ENCODE results near the gene KRT86. TPM values are rescaled to one million over a fixed set of nuclear protein-coding genes. Genes with fewer than 3 reads are reported as not detected.
A peak's percentile ranks its signal among the peaks of the same experiment; 100 is the strongest.

KRT86 gene
- total and polyA plus RNA-seq, 8 donors = 0.07 to 1.7 (median 0.24) TPM; not detected in 1

DNA sequence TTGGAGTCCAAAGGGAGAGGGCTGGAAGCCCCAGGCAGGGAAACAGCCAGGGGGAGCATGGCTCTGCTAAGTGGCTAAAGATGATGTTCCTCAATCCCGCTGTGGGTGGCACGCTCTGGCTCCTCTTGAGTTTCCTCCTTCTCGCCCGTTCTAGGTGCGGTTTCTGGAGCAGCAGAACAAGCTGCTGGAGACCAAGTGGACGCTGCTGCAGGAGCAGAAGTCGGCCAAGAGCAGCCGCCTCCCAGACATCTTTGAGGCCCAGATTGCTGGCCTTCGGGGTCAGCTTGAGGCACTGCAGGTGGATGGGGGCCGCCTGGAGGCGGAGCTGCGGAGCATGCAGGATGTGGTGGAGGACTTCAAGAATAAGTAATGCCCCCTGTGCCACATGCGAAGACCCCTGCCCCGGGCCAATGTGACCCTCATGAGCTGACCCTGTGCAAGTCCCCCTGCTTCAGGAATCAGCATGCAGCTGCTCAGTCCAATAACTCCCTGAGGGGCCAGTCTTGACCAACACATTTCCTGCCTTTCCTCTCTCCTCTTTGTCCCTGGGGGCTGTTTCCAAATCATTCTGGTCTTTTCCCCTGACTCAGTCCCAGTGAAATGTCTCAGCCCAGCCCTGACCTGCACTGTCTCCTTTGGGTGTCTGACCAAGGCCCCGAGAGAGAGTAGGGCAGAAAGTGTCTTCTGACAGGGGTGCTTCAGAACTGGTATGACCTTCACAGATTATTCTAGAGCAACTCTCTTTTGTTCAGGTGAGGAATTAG, 39.3 kb upstream of the KRT86 start:
- Histone ChIP-seq H3K4me3 (peak overlapping the region; percentile 30 to 45), H3K27ac (peak overlapping the region; percentile 33 to 83)

DNA sequence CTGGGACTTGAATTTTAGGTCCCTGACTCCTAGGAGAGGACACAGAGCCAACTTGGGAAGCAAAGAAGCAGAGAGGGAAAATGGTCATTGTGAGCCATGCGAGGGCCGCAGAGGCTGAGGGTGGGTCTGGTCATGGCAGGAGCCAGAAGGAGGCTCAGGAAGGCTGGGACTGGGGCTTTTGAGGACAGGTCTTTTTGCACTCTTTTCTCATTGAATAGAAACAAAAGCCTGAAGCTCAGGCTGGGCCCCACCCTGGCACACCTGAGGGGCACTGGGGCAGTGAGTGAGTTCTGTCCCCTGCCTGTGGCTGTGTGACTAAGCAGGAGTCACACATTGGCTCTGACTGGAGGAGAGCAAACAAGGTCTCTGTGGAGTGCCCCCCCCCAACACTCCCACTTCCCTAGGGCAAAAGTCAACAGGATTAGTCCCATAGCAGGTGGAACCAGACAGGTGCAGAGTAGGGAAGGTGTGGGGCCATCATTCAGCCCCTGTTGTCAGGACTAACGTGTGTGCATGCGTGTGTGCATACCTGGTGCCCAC, 38.6 kb upstream of the KRT86 start:
- H3K27ac ChIP-seq = peak overlapping the region; percentile 33 to 83
- DNase-seq (peak in 2 of 4 donors; percentile 35 to 50), ATAC-seq (peak; percentile 3)
- H3K4me1 ChIP-seq = peaks cover 0 to 19% of the 10 kb centered on the region in 2 donors
- no peaks in the 10 kb centered on the region for H3K9me3 ChIP-seq
- TF ChIP-seq, protein P1, sequence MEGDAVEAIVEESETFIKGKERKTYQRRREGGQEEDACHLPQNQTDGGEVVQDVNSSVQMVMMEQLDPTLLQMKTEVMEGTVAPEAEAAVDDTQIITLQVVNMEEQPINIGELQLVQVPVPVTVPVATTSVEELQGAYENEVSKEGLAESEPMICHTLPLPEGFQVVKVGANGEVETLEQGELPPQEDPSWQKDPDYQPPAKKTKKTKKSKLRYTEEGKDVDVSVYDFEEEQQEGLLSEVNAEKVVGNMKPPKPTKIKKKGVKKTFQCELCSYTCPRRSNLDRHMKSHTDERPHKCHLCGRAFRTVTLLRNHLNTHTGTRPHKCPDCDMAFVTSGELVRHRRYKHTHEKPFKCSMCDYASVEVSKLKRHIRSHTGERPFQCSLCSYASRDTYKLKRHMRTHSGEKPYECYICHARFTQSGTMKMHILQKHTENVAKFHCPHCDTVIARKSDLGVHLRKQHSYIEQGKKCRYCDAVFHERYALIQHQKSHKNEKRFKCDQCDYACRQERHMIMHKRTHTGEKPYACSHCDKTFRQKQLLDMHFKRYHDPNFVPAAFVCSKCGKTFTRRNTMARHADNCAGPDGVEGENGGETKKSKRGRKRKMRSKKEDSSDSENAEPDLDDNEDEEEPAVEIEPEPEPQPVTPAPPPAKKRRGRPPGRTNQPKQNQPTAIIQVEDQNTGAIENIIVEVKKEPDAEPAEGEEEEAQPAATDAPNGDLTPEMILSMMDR (IDR thresholded peaks at IDR 0.05) = no peak
- no peaks in the 10 kb centered on the region for H3K36me3 ChIP-seq
- peaks cover 18 to 43% of the 10 kb centered on the region in 2 donors for H3K27me3 ChIP-seq
- peak overlapping the region in 1 of 2 donors; percentile 45 for H3K4me3 ChIP-seq
- intact Hi-C loops (cut with DNase I) = no loop called here

More for the DNA sequence above, 39.3 kb upstream of the KRT86 start:
- Histone ChIP-seq H3K4me1 (peaks cover 5 to 26% of the 10 kb centered on the region in 2 donors), H3K9me3 (no peaks in the 10 kb centered on the region), H3K36me3 (no peaks in the 10 kb centered on the region), H3K27me3 (peaks cover 18 to 44% of the 10 kb centered on the region in 2 donors)
- intact Hi-C loops (cut with DNase I) = no loop called here
- ATAC-seq = no peak
- peak in 1 of 4 donors; percentile 73 for DNase-seq
- TF ChIP-seq, protein P1 (IDR thresholded peaks at IDR 0.05) = no peak

DNA sequence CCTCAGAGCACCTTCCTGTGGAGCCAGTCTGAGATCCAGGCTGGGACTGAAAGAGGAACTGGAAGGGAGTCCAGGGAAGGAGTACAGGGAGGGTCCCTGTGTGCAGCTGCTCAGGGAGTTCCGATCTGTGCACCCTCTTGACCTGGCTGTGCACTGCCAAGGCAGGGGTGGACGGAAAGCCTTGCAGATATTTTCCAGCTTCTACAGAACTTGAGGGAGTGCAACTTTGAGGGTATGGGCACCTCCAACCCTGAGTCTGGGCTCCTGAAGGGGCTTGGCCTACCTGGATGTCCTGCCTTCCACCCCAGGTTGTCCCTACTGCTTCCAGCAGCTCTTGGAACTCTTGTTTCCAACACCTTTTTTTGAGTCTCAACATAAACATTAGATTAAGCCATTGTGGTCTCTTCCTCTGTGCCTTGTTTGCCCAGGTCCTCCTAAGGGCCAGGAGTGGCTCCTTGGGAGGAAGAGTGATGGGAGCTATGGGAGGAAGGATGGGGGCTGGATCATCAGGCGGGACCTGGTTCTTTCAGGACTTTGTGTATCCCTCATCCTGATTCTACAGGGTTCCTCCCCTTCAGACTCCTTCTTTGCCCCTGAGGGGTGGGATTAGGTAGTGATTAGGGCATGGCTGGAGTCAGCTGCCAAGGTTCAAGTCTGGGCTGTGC, 37.9 kb upstream of the KRT86 start:
- H3K27ac ChIP-seq = no peak overlapping the region
- TF ChIP-seq, protein P1 (IDR thresholded peaks at IDR 0.05) = no peak
- H3K36me3 ChIP-seq = no peaks in the 10 kb centered on the region
- intact Hi-C loops (cut with DNase I) = no loop called here
- peaks cover 0 to 17% of the 10 kb centered on the region in 2 donors for H3K4me1 ChIP-seq
- peaks cover 18 to 37% of the 10 kb centered on the region in 2 donors for H3K27me3 ChIP-seq
- no peaks in the 10 kb centered on the region for H3K9me3 ChIP-seq
- ATAC-seq (no peak), DNase-seq (peak in 1 of 4 donors; percentile 9)
- H3K4me3 ChIP-seq = peak overlapping the region in 1 of 2 donors; percentile 45

DNA sequence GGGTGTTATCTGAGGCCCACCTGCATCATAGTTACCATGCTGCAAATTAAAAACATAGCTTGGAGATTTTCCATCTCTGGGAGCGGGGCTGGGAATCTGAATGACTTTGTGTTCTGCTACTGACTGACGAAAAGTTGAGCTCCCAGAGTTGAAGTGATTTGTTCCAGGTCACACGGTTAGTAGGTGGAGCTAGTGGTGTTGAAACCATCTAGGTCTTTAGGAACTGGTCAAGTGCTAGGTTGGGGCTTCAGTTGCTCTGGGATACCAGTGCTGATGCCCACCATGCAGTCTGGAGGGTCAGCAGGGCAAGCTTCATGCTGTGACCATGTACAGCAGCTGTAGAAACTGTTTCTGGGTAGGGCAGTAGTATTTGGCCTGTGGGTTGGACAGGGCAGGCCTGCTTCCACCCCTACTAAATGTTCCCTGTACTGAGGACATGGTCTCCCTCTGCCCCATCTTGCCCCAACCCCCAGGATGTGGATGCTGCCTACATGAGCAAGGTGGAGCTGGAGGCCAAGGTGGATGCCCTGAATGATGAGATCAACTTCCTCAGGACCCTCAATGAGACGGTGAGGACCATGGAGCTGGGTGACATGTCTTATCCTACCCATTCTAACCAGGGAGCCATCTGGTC, 36.1 kb upstream of the KRT86 start:
- Histone ChIP-seq H3K4me3 (no peak overlapping the region), H3K9me3 (no peaks in the 10 kb centered on the region), H3K27me3 (peaks cover 5 to 19% of the 10 kb centered on the region in 2 donors), H3K36me3 (no peaks in the 10 kb centered on the region), H3K27ac (peak overlapping the region in 1 of 2 donors; percentile 42), H3K4me1 (peaks cover 3 to 21% of the 10 kb centered on the region in 2 donors)
- peak; percentile 7 for ATAC-seq
- no peak for DNase-seq
- TF ChIP-seq, protein P1 (IDR thresholded peaks at IDR 0.05) = no peak
- intact Hi-C loops (cut with DNase I) = no loop called here

Measured in left lung (tissue), 10 donors.